Gastroesophageal sphincter (tissue), 4 donors: Measurements from ENCODE around the gene NAPSA. TPM values are rescaled to one million over a fixed set of nuclear protein-coding genes. Genes with fewer than 3 reads are reported as not detected.
"Not testable (repeated sequence)": the region's sequence is repeated elsewhere in the genome, so short reads cannot be mapped to it uniquely, and the experiment has no call there.

Source experiments
- ATAC-seq: fragments of 150-250 bp; one replicate; pipeline ENCODE4 v1.9.1; 2016; ENCODE audit warnings: mild to moderate bottlenecking, moderate library complexity
- H3K27ac ChIP-seq, 4 donors: fragments of 200-600 bp; sonication (generic) in 3 of 4; 1 replicate in 3 of 4; 2 replicates in 1 of 4; pipeline ENCODE4 v1.5.1; 2016 to 2019
- H3K27me3 ChIP-seq: fragments of 200-600 bp; sonication (generic); one replicate; pipeline ENCODE4 v1.5.1; 2019
- H3K36me3 ChIP-seq, 2 donors: fragments of 200-600 bp; sonication (generic); one replicate each; pipeline ENCODE4 v1.5.1; 2019; ENCODE audit warnings: control low read depth in 1 of 2
- H3K4me1 ChIP-seq, 3 donors: fragments of 200-600 bp; sonication (generic); 1 replicate in 2 of 3; 2 replicates in 1 of 3; pipeline ENCODE4 v1.5.1; 2016 to 2019; ENCODE audit warnings: control low read depth in 2 of 3
- H3K4me3 ChIP-seq, 2 donors: fragments of 200-600 bp; sonication (generic); one replicate each; pipeline ENCODE4 v1.5.1; 2019; ENCODE audit warnings: mild to moderate bottlenecking in 1 of 2, moderate library complexity in 1 of 2
- H3K9me3 ChIP-seq, 3 donors: fragments of 200-600 bp; sonication (generic); one replicate each; pipeline ENCODE4 v1.5.1; 2017 to 2019; ENCODE audit warnings: control low read depth in 2 of 3
- EP300 ChIP-seq: sonication (generic); formaldehyde crosslinking; IDR thresholded peaks from one replicate; pipeline ENCODE4 v1.6.1; 2017; ENCODE audit warnings: antibody characterized with exemption, mild to moderate bottlenecking
- POLR2A ChIP-seq, 2 donors: fragments of 450-650 bp; IDR thresholded peaks; one replicate each; pipeline ENCODE4 v1.6.1; 2017; ENCODE audit warnings: antibody characterized with exemption in 2 of 2, mild to moderate bottlenecking in 2 of 2, moderate library complexity in 1 of 2
- POLR2AphosphoS5 ChIP-seq: sonication (generic); formaldehyde crosslinking; IDR thresholded peaks from one replicate; pipeline ENCODE4 v1.6.1; 2017; ENCODE audit warnings: antibody characterized with exemption
- WGBS, 2 donors: methylation state at CpG; one replicate each; pipeline ENCODE4 v1.1.5; 2018; ENCODE audit warnings: low coverage in 1 of 2; 5-methylcytosine and 5-hydroxymethylcytosine counted together
- total RNA-seq, 4 donors: library from RNA; depleted of rRNA; stranded (reverse); fragments of >200 nt; gene quantifications; one replicate each; pipeline ENCODE4 v1.1.0, GENCODE V29; 2016
- TF ChIP-seq, protein P1 (sequence below), 4 experiments: fragments of 200-600 bp in 2 of 4; fragments of 450-650 bp in 2 of 4; sonication (generic) in 1 of 4; IDR thresholded peaks; one replicate each; pipeline ENCODE4 v1.5.1; 2017 to 2019; ENCODE audit warnings: antibody characterized with exemption in 4 of 4, mild to moderate bottlenecking in 2 of 4, moderate library complexity in 2 of 4

The NAPSA gene
- total RNA-seq, 4 donors from 2014 or later, result 1.0 TPM; not detected in 3

DNA sequence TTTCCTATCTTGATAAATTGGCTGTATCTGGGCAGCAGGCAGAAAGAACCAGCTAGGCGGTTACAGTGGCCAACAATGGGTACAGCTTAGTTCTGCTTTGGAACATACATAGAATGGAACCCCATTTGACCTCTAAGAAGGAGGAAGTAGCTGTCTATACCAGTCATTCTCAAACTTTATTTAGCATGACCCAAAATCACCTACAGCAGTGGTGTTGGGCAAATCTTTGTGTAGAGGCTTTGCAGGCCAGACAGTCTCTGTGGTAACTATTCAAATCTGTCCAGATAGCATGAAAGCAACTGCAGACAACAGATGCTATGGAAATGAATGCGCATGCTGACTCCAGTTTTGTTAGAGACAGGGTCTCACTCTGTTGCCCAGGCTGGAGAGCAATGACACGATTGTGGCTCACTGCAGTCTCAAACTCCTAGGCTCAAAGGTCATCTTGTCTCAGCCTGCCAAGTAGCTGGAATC, 24.3 kb downstream of the NAPSA start:
- peaks cover 0 to 17% (median 0%) of the 10 kb centered on the region in 3 donors for H3K9me3 ChIP-seq
- no peaks in the 10 kb centered on the region for H3K36me3 ChIP-seq
- 60 to 89% methylated on average over 1 to 3 of the region's 3 CpGs for WGBS, 2 donors
- H3K27ac ChIP-seq, result no peak overlapping the region
- no peak overlapping the region for H3K4me3 ChIP-seq
- peaks cover 3% of the 10 kb centered on the region for H3K27me3 ChIP-seq
- TF ChIP-seq POLR2AphosphoS5, result no peak
- no peak for TF ChIP-seq POLR2A (IDR thresholded peaks at IDR 0.05)
- TF ChIP-seq, protein P1, sequence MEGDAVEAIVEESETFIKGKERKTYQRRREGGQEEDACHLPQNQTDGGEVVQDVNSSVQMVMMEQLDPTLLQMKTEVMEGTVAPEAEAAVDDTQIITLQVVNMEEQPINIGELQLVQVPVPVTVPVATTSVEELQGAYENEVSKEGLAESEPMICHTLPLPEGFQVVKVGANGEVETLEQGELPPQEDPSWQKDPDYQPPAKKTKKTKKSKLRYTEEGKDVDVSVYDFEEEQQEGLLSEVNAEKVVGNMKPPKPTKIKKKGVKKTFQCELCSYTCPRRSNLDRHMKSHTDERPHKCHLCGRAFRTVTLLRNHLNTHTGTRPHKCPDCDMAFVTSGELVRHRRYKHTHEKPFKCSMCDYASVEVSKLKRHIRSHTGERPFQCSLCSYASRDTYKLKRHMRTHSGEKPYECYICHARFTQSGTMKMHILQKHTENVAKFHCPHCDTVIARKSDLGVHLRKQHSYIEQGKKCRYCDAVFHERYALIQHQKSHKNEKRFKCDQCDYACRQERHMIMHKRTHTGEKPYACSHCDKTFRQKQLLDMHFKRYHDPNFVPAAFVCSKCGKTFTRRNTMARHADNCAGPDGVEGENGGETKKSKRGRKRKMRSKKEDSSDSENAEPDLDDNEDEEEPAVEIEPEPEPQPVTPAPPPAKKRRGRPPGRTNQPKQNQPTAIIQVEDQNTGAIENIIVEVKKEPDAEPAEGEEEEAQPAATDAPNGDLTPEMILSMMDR (IDR thresholded peaks at IDR 0.05), result no peak
- TF ChIP-seq EP300, result no peak
- H3K4me1 ChIP-seq, result no peaks in the 10 kb centered on the region
- peak; percentile 25 for ATAC-seq

DNA sequence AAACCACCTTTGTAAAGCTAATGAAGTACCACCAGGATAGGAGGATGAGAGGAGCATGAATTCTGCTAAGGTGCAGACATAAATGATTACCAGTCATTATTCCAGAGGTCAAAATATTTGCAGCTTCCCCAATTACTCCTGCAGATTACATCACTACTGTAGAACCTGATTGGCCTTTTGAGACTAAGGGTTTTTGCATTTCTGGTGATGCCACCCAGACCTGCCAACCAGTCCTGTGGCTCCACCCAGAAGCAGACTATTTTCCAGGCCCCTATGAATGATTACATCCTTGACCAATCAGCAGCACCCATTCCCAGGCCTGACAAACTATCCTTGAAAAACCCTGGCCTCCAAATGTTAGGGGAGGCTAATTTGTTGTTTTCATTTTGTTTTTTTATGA, 25.1 kb downstream of the NAPSA start:
- TF ChIP-seq, protein P1 (IDR thresholded peaks at IDR 0.05), result no peak
- no peak for TF ChIP-seq POLR2A (IDR thresholded peaks at IDR 0.05)
- TF ChIP-seq POLR2AphosphoS5, result no peak
- no peak for TF ChIP-seq EP300
- Histone ChIP-seq H3K27me3 (peaks cover 4% of the 10 kb centered on the region), H3K4me1 (no peaks in the 10 kb centered on the region)

DNA sequence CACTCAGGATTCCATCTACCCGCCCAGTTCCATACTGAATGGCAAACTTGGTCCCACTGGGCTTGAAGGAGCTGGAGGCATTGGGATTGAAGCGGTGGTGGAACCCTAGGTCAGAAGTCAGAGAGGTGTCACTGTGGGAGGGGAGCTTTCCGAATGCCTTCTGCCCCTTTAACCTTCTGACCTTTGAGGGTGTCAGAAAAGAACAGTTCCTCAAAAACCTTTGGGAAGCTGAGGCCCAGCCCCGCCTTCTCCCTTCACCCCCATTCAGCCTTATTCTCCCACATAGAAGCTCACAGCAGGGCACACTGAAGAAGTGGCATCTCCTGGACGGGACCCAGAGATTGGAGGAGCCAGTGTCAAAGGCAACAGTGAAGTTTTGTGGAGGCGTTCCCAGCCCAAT, 28.4 kb downstream of the NAPSA start:
- peaks cover 37% of the 10 kb centered on the region for H3K27me3 ChIP-seq
- H3K9me3 ChIP-seq, H3K4me3 ChIP-seq, H3K27ac ChIP-seq, H3K36me3 ChIP-seq, ATAC-seq: not testable (repeated sequence)
- peaks cover 0 to 26% (median 0%) of the 10 kb centered on the region in 3 donors for H3K4me1 ChIP-seq
- 71% methylated on average over 4 of the region's 6 CpGs; no CpG with 5 or more reads in 1 of the 2 donors for WGBS, 2 donors

More for the DNA sequence above, 25.1 kb downstream of the NAPSA start:
- H3K4me3 ChIP-seq, result no peak overlapping the region
- H3K9me3 ChIP-seq, result peaks cover 0 to 14% (median 0%) of the 10 kb centered on the region in 3 donors
- no peak overlapping the region for H3K27ac ChIP-seq
- H3K36me3 ChIP-seq, result no peaks in the 10 kb centered on the region
- no peak for ATAC-seq

DNA sequence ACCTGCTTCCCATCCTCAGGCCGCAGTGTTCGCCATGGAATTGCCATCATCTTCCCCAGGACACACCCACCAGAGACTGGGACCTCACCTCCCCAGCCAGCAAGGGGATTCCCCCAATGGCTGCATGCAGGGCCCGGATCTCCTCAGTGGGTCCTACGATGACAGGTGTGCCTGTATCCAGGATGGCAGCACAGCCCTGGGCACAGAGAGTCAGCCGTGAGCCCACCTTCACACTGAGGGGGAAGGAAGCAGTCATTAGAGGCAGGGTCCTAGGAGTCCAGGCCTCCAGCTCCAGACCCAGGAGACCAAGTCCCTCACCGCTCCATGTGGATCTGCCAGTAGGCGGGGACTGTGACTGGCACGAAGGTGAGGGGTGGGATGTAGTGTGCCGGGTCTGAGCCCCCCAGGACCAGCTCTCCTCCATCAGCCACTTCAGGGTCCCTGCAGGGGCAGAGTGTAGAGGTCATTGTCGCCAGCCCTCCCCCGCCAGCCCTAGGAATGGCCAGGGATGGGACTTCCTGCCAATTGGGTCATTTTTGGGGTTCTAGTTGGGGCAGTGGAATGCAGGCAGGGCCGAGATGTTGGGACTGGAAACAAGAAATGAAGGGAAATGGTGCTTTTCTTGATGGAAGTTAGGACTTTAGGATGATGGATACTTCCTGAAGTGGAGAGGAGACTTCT, 30.6 kb downstream of the NAPSA start:
- Histone ChIP-seq H3K4me1 (peaks cover 0 to 47% (median 12%) of the 10 kb centered on the region in 3 donors), H3K27ac (no peak overlapping the region), H3K9me3 (no peaks in the 10 kb centered on the region), H3K4me3 (no peak overlapping the region), H3K27me3 (peaks cover 58% of the 10 kb centered on the region), H3K36me3 (no peaks in the 10 kb centered on the region)
- no peak for TF ChIP-seq EP300
- TF ChIP-seq, protein P1 (IDR thresholded peaks at IDR 0.05), result no peak
- TF ChIP-seq POLR2AphosphoS5, result no peak
- no peak for TF ChIP-seq POLR2A (IDR thresholded peaks at IDR 0.05)
- no peak for ATAC-seq
- WGBS, 2 donors, result 86 to 93% methylated on average over 2 to 3 of the region's 12 CpGs

- peaks cover 67% of the 10 kb centered on the region for H3K27me3 ChIP-seq
- peak overlapping the region in 3 of 4 donors; percentile 67 to 75 (median 72) for H3K27ac ChIP-seq
- TF ChIP-seq, protein P1 (IDR thresholded peaks at IDR 0.05), result peak in 1 of 4 experiments; percentile 15
- TF ChIP-seq EP300 (no peak), POLR2AphosphoS5 (peak; percentile 42), POLR2A (IDR thresholded peaks at IDR 0.05) (peak; percentile 40 to 53)
- peak; percentile 24 for ATAC-seq
- H3K4me3 ChIP-seq, result peak overlapping the region; percentile 5 to 54
- H3K9me3 ChIP-seq, result no peaks in the 10 kb centered on the region
- no peaks in the 10 kb centered on the region for H3K36me3 ChIP-seq
- 25% methylated on average over 2 of the region's 54 CpGs; no CpG with 5 or more reads in 1 of the 2 donors for WGBS, 2 donors
- H3K4me1 ChIP-seq, result peaks cover 0 to 56% (median 16%) of the 10 kb centered on the region in 3 donors
Measured at GRCh38 chr19:50333737-50334617, 31.5 kb downstream of the NAPSA start.
